Stimulated activated CD4-positive, alpha-beta T cell treated with anti-CD3 and anti-CD28 coated beads, Interleukin-15, amount 100 ng/mL, for 1 hour (primary cell): Measurements from ENCODE around the gene KCNE3.
"Not testable (repeated sequence)": the region's sequence is repeated elsewhere in the genome, so short reads cannot be mapped to it uniquely, and the experiment has no call there.

Source experiments
- DNase-seq, 2 donors: peaks; one replicate each; pipeline ENCODE4 v3.0.0-alpha.2; 2020; ENCODE audit warnings: low read depth in 1 of 2, low spot score in 1 of 2

KCNE3 gene

GRCh38 chr11:74444173-74444826, 23.0 kb downstream of the KCNE3 start:
- DNase-seq, result no peak

DNA sequence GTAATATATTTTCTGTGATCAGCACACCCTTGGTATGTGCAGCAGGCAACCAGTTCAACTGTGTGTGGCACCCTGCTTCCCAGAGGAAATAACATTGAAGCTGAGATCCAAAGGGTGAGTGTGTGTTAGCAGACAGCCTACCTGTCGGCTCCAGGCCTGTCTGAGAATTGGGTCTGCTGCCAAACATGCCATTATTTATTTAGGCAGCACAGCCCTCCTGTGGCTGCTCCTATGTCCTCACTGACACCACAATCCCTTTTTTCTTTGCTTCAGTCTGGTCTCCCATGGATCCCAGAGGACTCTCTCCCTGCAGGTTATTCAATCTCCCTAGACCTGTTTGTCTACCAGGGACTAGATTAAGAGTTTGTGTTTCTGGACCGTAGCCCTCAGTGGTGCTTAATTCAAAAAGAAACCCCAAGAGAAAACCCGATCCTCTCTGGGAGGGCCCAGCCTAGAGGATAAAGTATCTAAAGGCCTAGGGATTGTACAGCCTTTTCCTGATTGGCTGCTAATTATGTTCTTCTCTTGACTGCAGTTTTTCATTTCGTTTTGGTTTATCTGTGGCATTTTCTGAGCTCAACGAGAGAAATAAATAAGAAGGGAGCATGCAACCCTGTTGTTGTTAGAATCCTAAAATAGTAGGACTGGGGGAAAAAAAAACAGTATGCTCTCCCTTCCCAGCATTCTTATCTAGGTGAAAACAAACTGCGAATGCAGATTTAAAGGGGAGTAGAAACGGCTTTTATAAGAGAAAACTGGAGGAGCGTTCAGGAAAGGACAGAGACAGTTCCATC, 24.1 kb downstream of the KCNE3 start:
- no peak for DNase-seq

- no peak for DNase-seq
Measured at GRCh38 chr11:74442636-74443035, 24.7 kb downstream of the KCNE3 start.

DNA sequence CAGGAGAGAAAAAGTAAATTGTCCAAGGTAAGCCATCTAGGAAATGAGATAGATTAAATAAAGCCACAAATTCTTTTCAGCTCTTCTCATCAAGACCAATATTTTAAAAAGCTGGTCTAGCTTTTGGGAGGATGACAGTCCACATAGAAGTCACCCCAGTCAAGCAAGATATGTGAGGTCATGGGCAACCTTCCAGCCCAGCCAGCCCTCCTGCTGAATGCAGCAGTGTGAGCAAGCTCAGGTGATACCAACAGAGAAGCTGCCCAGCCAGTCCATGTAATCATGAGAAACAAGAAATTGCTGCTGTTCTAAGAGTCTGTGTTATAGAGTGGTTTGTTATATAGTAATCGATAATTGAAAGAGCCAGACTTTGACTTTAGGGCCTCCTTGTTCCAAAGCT, 28.7 kb downstream of the KCNE3 start:
- DNase-seq, result no peak

GRCh38 chr11:74437441-74438042, 29.8 kb downstream of the KCNE3 start:
- DNase-seq, result no peak

GRCh38 chr11:74434528-74434927, 32.8 kb downstream of the KCNE3 start:
- DNase-seq, result no peak

DNA sequence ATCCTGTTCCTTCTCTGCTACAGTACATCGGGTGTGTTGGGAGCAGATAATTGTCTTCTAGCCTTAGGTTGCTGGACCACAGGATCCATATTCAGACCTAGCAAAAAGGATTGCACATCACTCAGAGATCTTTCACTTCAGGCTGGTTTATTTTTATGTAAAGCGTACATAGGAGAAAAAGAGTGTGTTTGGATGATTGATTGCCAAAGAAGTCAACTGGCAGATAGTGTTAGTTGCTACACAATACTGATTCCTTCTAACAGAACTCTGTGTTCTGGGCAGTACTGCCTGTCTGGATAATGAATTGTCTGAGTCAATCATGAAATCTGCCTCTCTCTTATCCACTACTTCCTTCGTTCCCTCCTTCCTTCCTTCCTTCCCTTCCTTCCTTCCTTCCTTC, 38.1 kb downstream of the KCNE3 start:
- DNase-seq, result no peak

- DNase-seq, result no peak
Measured at GRCh38 chr11:74427384-74427886, 39.9 kb downstream of the KCNE3 start.

GRCh38 chr11:74425100-74425499, 42.2 kb downstream of the KCNE3 start:
- no peak for DNase-seq

GRCh38 chr11:74418509-74418895, 48.8 kb downstream of the KCNE3 start:
- DNase-seq, result no peak

- no peak for DNase-seq
Measured at GRCh38 chr11:74417860-74418508, 49.4 kb downstream of the KCNE3 start.

- no peak for DNase-seq
Measured at GRCh38 chr11:74417379-74417804, 50.0 kb downstream of the KCNE3 start.

DNA sequence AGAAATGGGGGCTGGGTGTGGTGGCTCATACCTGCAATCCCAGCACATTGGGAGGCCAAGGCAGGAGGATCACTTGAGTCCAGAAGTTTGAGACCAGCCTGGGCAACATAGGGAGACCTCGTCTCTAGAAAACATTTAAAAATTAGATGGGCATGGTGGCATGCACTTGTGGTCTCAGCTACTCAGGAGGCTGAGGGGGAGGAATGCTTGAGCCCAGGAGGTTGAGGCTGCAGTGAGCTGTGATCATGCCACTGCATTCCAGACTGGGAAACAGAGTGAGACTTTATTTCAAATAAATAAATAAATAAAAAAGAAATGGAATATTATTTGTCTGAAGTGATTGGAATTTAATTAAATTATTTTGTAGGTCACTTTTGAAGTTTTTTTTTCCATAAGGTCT, 50.4 kb downstream of the KCNE3 start:
- not testable (repeated sequence) for DNase-seq

DNA sequence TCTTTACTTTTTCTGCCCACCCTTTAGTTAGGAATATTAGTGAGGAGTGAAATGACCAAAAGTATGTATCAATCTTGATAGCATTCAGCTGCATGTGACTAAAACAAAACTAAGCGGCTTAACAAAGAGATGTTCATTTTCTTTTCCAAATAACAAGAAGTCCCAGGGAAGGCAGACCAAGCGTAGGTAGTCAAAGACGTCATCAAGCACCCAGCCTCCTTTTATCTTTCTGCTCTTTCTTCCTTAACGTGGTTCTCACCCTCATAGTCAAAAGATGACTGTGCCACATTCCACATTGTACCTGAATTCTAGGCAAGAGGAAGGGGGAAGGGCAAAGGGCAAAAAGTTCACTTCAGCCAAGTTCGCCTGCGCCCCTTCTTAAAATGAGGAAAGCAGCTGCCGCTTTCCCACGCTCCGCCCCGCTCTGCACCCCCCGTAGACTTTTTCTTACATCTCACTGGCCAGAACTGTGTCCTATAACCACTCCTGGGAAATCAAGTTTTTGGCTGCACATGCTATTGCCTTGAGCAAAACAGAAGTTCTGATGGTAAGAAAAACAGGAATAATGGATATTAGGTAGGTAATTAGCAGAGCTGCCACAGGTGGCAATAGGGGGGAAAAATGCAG, 54.5 kb downstream of the KCNE3 start:
- DNase-seq, result no peak

DNA sequence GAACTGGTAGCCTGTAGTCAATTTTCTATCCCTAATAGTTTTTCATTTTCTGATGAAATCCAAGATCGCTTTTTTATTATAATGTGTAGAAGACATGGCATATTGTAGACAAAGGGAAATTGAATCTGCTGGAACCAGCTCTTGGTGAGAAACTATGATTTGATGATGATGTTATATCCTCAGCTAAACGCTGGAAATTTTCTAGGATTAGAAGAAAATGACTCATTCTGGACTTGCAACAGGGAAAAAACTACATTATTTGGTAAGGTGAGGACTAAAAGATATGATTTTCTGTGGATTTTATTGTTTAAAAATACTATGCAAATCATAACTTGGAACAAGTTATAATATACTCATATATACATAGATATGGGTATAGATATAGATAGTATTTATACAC, 55.0 kb downstream of the KCNE3 start:
- DNase-seq, result no peak

- DNase-seq, result no peak
Measured at GRCh38 chr11:74409633-74410032, 57.7 kb downstream of the KCNE3 start.
